DND-41 (cell line): ENCODE results near the gene DTD2.

Source experiments
- CTCF ChIP-seq: IDR thresholded peaks from 2 replicates; pipeline ENCODE4 v1.5.1; 2012; ENCODE audit warnings: borderline replicate concordance, low read length, moderate library complexity, mild to moderate bottlenecking; ENCODE audit not compliant: poor library complexity, severe bottlenecking; ENCODE audit errors: extremely low read depth
- EZH2 ChIP-seq: IDR thresholded peaks from 3 replicates; pipeline ENCODE4 v1.6.1; 2012; ENCODE audit warnings: borderline replicate concordance, low read depth, mild to moderate bottlenecking, moderate library complexity, low read length, inconsistent platforms; ENCODE audit not compliant: severe bottlenecking

GRCh38 chr14:31410048-31410650, 47.2 kb downstream of the DTD2 start:
- TF ChIP-seq CTCF (no peak), EZH2 (no peak)
